BLaER1 treated with 17β-estradiol and CSF1 and Interleukin-3, amounts not matched to agents 10 nM and 100 nM (cell line): ENCODE measurements around the gene GCH1.
"Not testable (repeated sequence)": the region's sequence is repeated elsewhere in the genome, so short reads cannot be mapped to it uniquely, and the experiment has no call there.

Experiments
- H3K27ac ChIP-seq, 11 experiments: shearing (Covaris generic); formaldehyde crosslinking; 2 replicates each; pipeline ENCODE4 v1.8.1; 2022
- H3K27me3 ChIP-seq, 11 experiments: shearing (Covaris generic); formaldehyde crosslinking; 2 replicates each; pipeline ENCODE4 v1.8.1; 2022
- H3K36me3 ChIP-seq, 11 experiments: shearing (Covaris generic); formaldehyde crosslinking; 2 replicates each; pipeline ENCODE4 v1.8.1; 2022
- H3K4me1 ChIP-seq, 10 experiments: shearing (Covaris generic); formaldehyde crosslinking; 2 replicates each; pipeline ENCODE4 v1.8.1; 2022
- H3K4me2 ChIP-seq, 11 experiments: shearing (Covaris generic); formaldehyde crosslinking; 2 replicates each; pipeline ENCODE4 v1.8.1; 2022
- H3K4me3 ChIP-seq, 10 experiments: shearing (Covaris generic); formaldehyde crosslinking; 2 replicates each; pipeline ENCODE4 v1.8.1; 2022
- H3K9ac ChIP-seq, 11 experiments: shearing (Covaris generic); formaldehyde crosslinking; 2 replicates each; pipeline ENCODE4 v1.8.1; 2022
- H3K9me3 ChIP-seq, 11 experiments: shearing (Covaris generic); formaldehyde crosslinking; replicated peaks in 1 of 11; 2 replicates each; pipeline ENCODE4 v1.8.1; 2022
- H4K20me1 ChIP-seq, 11 experiments: shearing (Covaris generic); formaldehyde crosslinking; 2 replicates each; pipeline ENCODE4 v1.8.1; 2022
- Cebpa-rat ChIP-seq, 11 experiments: shearing (Covaris generic); IDR thresholded peaks; 2 replicates each; pipeline ENCODE4 v1.8.1; 2022

The GCH1 gene

GRCh38 chr14:54918427-54918826, 15.8 kb upstream of the GCH1 start:
- Histone ChIP-seq H3K9me3 (no peaks in the 10 kb centered on the region), H3K27me3 (no peaks in the 10 kb centered on the region), H4K20me1 (no peaks in the 10 kb centered on the region), H3K36me3 (no peaks in the 10 kb centered on the region), H3K27ac (no peak overlapping the region), H3K4me1 (peaks cover 0 to 4% (median 0%) of the 10 kb centered on the region in 10 experiments; a peak in 1 of 20 replicates), H3K4me2 (no peak overlapping the region), H3K9ac (no peak overlapping the region), H3K4me3 (no peak overlapping the region)
- no peak for TF ChIP-seq Cebpa-rat (IDR thresholded peaks at IDR 0.05)

DNA sequence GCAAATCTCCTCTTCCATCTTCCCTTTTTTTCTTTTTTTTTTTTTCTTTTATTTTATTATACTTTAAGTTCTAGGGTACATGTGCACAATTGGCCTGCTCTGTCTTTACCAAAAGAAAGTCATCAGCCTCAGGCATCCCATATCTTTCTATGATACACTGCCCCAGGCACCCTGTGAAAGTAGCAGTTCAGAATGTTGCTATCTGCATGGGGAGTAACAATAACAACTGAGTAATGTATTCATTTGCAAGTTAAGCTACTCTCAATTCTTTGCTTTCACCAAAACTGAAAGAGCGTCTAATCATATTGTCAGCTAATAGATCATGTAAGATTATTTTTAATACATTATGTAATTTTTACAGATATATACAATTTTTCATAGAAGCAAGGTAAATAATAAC, 13.5 kb upstream of the GCH1 start:
- no peak for TF ChIP-seq Cebpa-rat (IDR thresholded peaks at IDR 0.05)
- H3K36me3 ChIP-seq, result no peaks in the 10 kb centered on the region
- H3K9ac ChIP-seq, result no peak overlapping the region
- no peak overlapping the region for H3K4me3 ChIP-seq
- H3K9me3 ChIP-seq, result no peaks in the 10 kb centered on the region
- H4K20me1 ChIP-seq, result no peaks in the 10 kb centered on the region
- H3K4me1 ChIP-seq, result peaks cover 0 to 4% (median 0%) of the 10 kb centered on the region in 10 experiments; a peak in 1 of 20 replicates
- H3K4me2 ChIP-seq, result 0 out of 22 replicates have a peak overlapping the region, but pooled peaks of 1 of the 11 experiments have one; percentile 3
- H3K27me3 ChIP-seq, result no peaks in the 10 kb centered on the region
- no peak overlapping the region for H3K27ac ChIP-seq

- Histone ChIP-seq H4K20me1 (no peaks in the 10 kb centered on the region), H3K4me1 (peaks cover 0 to 8% (median 0%) of the 10 kb centered on the region in 10 experiments; a peak in 2 of 20 replicates), H3K9me3 (no peaks in the 10 kb centered on the region), H3K4me3 (no peak overlapping the region), H3K9ac (no peak overlapping the region), H3K36me3 (no peaks in the 10 kb centered on the region), H3K27me3 (no peaks in the 10 kb centered on the region), H3K27ac (no peak overlapping the region), H3K4me2 (no peak overlapping the region)
- 0 out of 22 replicates have a peak, but pooled peaks of 2 of the 11 experiments have one; percentile 10 to 24 for TF ChIP-seq Cebpa-rat (IDR thresholded peaks at IDR 0.05)
These were observed 7.4 kb upstream of the GCH1 start for GRCh38 chr14:54909817-54910558.

DNA sequence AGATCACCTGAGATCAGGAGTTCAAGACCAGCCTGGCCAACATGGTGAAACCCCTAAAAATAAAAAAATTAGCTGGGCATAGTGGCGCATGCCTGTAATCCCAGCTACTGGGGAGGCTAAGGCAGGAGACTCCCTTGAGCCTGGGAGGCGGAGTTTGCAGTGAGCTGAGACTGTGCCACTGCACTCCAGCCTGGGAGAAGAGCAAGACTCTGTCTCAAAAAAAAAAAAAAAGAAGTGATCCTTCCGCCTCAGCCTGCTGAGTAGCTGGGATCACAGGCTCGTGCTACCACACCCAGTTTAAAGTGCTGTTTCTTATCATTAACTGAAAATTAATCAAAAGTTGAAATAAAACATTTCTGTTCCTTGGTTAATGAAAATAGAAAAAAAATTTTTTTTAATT, 6.3 kb upstream of the GCH1 start:
- peaks cover 0 to 13% (median 0%) of the 10 kb centered on the region in 10 experiments; a peak in 2 of 20 replicates for H3K4me1 ChIP-seq
- not testable (repeated sequence) for H3K27me3 ChIP-seq

DNA sequence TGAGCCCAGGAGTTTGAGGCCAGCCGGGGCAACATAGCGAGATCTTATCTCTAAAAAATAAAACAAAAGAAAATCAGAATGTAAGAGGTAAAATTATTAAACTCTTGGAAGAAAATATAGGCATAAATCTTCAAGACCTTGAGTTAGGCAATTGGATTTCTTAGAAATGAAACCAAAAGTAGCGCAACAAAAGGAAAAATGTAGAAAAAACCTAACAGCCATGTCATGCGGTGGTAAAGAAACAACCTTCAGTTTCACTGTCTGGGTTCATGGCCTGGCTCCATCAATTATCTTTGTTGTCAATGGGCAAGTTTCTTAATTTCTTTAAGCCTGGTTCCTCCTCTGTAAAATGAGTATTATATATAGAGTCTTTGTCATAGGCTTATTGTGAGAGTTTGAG, 5.6 kb upstream of the GCH1 start:
- no peak overlapping the region for H3K9ac ChIP-seq
- H3K27me3 ChIP-seq, result no peaks in the 10 kb centered on the region
- H4K20me1 ChIP-seq, result no peaks in the 10 kb centered on the region
- no peak overlapping the region for H3K4me3 ChIP-seq
- no peaks in the 10 kb centered on the region for H3K9me3 ChIP-seq
- peak overlapping the region in 2 of 11 experiments; percentile 9 to 11; a peak in 3 of 22 replicates for H3K4me2 ChIP-seq
- no peaks in the 10 kb centered on the region for H3K36me3 ChIP-seq
- no peak for TF ChIP-seq Cebpa-rat (IDR thresholded peaks at IDR 0.05)
- H3K4me1 ChIP-seq, result peaks cover 0 to 13% (median 3%) of the 10 kb centered on the region in 10 experiments; a peak in 6 of 20 replicates
- H3K27ac ChIP-seq, result no peak overlapping the region

More for the DNA sequence above, 6.3 kb upstream of the GCH1 start:
- H3K36me3 ChIP-seq, H4K20me1 ChIP-seq, H3K9ac ChIP-seq, H3K9me3 ChIP-seq, H3K27ac ChIP-seq, H3K4me3 ChIP-seq: not testable (repeated sequence)
- 0 out of 22 replicates have a peak overlapping the region, but pooled peaks of 1 of the 11 experiments have one; percentile 4 for H3K4me2 ChIP-seq

DNA sequence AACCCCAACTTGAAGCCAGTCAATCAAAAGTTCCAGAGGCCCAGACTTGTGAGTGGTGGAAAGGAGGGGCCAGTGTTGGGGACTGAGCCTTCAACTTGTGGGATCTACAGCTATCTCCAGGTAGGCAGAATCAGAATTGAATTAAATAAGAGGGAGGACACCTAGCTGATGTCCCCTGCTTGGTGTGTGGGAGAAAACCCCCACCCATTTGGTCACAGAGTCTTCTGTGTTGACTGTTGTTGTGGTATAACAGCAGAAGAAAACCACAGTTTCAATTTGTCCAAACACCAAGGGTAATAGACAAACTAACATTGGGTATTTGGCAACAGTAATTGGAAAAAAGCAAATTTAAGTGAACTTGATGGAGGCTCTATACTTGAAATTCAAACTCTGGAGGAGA, 3.4 kb upstream of the GCH1 start:
- no peak overlapping the region for H3K4me2 ChIP-seq
- no peaks in the 10 kb centered on the region for H3K36me3 ChIP-seq
- H3K4me3 ChIP-seq, result no peak overlapping the region
- peaks cover 0 to 12% (median 9%) of the 10 kb centered on the region in 11 experiments; a peak in 15 of 22 replicates for H3K27me3 ChIP-seq
- H3K4me1 ChIP-seq, result peaks cover 2 to 16% (median 6%) of the 10 kb centered on the region in 10 experiments; a peak in 15 of 20 replicates
- peaks cover 0 to 9% (median 0%) of the 10 kb centered on the region in 11 experiments; a peak in 5 of 22 replicates for H4K20me1 ChIP-seq
- no peak overlapping the region for H3K27ac ChIP-seq
- H3K9ac ChIP-seq, result no peak overlapping the region
- no peaks in the 10 kb centered on the region for H3K9me3 ChIP-seq
- no peak for TF ChIP-seq Cebpa-rat (IDR thresholded peaks at IDR 0.05)

DNA sequence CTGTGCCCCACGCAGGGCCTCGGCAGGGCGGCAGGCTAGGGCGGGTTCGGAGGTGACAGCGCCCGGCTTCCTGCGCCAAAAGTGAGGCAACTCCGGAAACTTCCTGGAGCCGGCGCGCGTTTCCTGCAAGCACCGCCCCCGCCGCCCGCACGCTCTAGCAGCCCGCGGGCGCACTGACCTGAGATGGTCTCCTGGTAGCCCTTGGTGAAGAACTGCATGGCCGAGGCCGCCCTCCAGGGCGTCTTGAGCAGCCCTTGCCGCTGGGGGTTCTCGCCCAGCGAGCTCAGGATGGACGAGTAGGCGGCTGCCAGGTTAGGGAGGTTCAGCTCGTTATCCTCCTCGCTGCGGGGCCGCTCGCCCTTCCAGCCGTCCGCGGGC, 494 bp downstream of the GCH1 start:
- peak overlapping the region; percentile 43 to 86 (median 80) for H3K27ac ChIP-seq

DNA sequence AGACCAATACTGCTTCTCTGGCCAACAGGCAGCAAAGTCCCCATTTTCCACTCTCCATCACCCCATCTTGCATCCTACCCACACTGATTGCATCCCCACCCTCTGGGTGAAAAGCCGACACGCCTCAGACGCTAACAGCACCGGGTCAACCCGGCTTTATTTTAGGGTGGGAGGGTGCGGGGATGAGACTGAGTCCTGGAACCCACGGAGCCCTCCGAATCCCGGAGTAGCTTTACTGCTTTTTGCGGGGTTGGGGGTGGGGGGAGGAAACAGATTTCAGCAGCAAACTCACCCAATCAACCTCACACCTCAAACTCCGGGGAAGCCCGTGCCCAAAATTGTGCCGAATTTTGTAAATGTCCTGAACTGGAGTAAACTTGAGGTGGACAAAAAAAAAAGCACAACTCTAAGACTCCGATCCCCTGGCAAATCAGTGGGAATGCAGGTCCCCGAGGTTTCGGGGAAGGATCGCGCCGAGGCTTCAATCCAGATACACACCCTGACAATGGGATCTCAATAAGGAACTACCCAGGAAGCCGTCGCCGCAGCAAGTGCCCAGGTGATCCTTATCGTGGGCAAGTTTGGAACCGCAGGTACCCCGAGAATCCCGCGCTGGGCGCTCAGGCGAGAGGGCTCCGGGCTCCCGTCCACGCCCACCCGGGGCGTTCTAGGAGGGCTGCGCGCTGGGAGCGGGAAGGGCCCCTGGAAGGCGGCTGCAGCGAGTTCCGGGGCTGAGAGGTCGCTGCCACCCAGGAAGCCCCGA, 1.1 kb downstream of the GCH1 start:
- H3K36me3 ChIP-seq, result peaks cover 0 to 30% (median 0%) of the 10 kb centered on the region in 11 experiments; a peak in 5 of 22 replicates
- peaks cover 0 to 52% (median 10%) of the 10 kb centered on the region in 11 experiments; a peak in 9 of 22 replicates for H4K20me1 ChIP-seq
- H3K9me3 ChIP-seq, result no peaks in the 10 kb centered on the region
- H3K9ac ChIP-seq, result peak overlapping the region; percentile 70 to 90 (median 83)
- peak overlapping the region; percentile 71 to 98 (median 90) for H3K4me3 ChIP-seq
- no peak for TF ChIP-seq Cebpa-rat (IDR thresholded peaks at IDR 0.05)
- H3K27ac ChIP-seq, result peak overlapping the region; percentile 43 to 86 (median 80)
- H3K4me2 ChIP-seq, result peak overlapping the region; percentile 77 to 100 (median 92)
- peaks cover 12 to 44% (median 21%) of the 10 kb centered on the region in 10 experiments; a peak in 19 of 20 replicates for H3K4me1 ChIP-seq
- H3K27me3 ChIP-seq, result peaks cover 0 to 27% (median 19%) of the 10 kb centered on the region in 11 experiments; a peak in 15 of 22 replicates

More for the DNA sequence above, 494 bp downstream of the GCH1 start:
- Histone ChIP-seq H3K4me3 (peak overlapping the region; percentile 71 to 98 (median 90)), H4K20me1 (peaks cover 0 to 49% (median 10%) of the 10 kb centered on the region in 11 experiments; a peak in 9 of 22 replicates), H3K9me3 (no peaks in the 10 kb centered on the region), H3K9ac (peak overlapping the region; percentile 70 to 90 (median 83)), H3K4me2 (peak overlapping the region; percentile 77 to 100 (median 92)), H3K36me3 (peaks cover 0 to 28% (median 0%) of the 10 kb centered on the region in 11 experiments; a peak in 5 of 22 replicates), H3K27me3 (peaks cover 0 to 27% (median 19%) of the 10 kb centered on the region in 11 experiments; a peak in 15 of 22 replicates), H3K4me1 (peaks cover 12 to 43% (median 21%) of the 10 kb centered on the region in 10 experiments; a peak in 19 of 20 replicates)
- TF ChIP-seq Cebpa-rat (IDR thresholded peaks at IDR 0.05), result peak in 7 of 11 experiments; percentile 12 to 82 (median 56); a peak in 5 of 22 replicates
